Pancreas (tissue), 10 donors: Measurements from ENCODE around the gene NDUFS1. TPM values are rescaled to one million over a fixed set of nuclear protein-coding genes. Genes with fewer than 3 reads are reported as not detected.

Experiments
- ATAC-seq, 4 donors: fragments of 200-7000 bp; cut with Tn5 transposase; one replicate each; pipeline versions ENCODE4 v1.8.0 to v1.9.1; 2020; ENCODE audit warnings: mild to moderate bottlenecking in 4 of 4, moderate library complexity in 4 of 4
- DNase-seq, 6 donors: peaks; one replicate each; pipeline ENCODE4 v3.0.0-alpha.2; 2020
- FAIRE-seq: peaks from 2 replicates; lab custom pipeline; 2012; peaks lifted over from hg19 to GRCh38; lab: Jason Lieb, UNC
- H3K27ac ChIP-seq, 4 donors: fragments of 200-600 bp; sonication (generic); 1 replicate in 3 of 4; 2 replicates in 1 of 4; pipeline versions ENCODE4 v1.5.0 to v1.8.0; 2020
- H3K27me3 ChIP-seq, 4 donors: fragments of 200-600 bp; one replicate each; pipeline ENCODE4 v1.8.0; 2021
- H3K36me3 ChIP-seq, 3 donors: fragments of 200-600 bp; sonication (generic) in 1 of 3; one replicate each; pipeline versions ENCODE4 v1.5.0 to v1.8.0; 2020 to 2021
- H3K4me1 ChIP-seq, 3 donors: fragments of 200-600 bp; one replicate each; pipeline ENCODE4 v1.8.0; 2021
- H3K4me3 ChIP-seq, 4 donors: fragments of 200-600 bp; sonication (generic) in 2 of 4; one replicate each; pipeline versions ENCODE4 v1.5.0 to v1.8.0; 2020 to 2021
- H3K9me3 ChIP-seq, 4 donors: fragments of 200-600 bp; one replicate each; pipeline ENCODE4 v1.8.0; 2021
- WGBS, 2 donors: extraction: QIAGEN DNeasy Blood & Tissue Kit; methylation state at CpG; one replicate each; pipeline ENCODE4 v1.1.7; 2013; 5-methylcytosine and 5-hydroxymethylcytosine counted together
- intact Hi-C, 3 donors: fragments of 100-400 bp; cut with DNase I; formaldehyde crosslinking; loops; one replicate each; pipeline versions ENCODE4 v1.11.1 to v1.14.2; 2022
- polyA plus RNA-seq, 2 donors: library from polyadenylated mRNA; stranded (reverse); fragments of 200-250 nt; gene quantifications; one replicate each; pipeline ENCODE4 v1.2.3, GENCODE V29; 2013
- total RNA-seq, 6 donors: library from RNA; stranded (reverse); fragmentation: NEBNext Ultra II Directional in 4 of 6; extraction: Animal tissue kit (Norgen Biotek cat#: 25700) in 4 of 6; gene quantifications; one replicate each; pipeline versions ENCODE4 v1.2.1 to v1.2.4, GENCODE V29; 2021 to 2023
- TF ChIP-seq, protein P1 (sequence below), 4 donors: fragments of 200-600 bp; sonication (generic) in 3 of 4; IDR thresholded peaks; one replicate each; pipeline versions ENCODE4 v1.5.0 to v1.8.0; 2021; ENCODE audit warnings: antibody characterized with exemption in 4 of 4
- donor health status: healthy with polysubstance abuse.
- donor health status: DM: no; HTN: no; CAD: no; lungs with moderate emphysema.
- donor health status: DM: no; HTN: no; CAD: no.
- donor health status: control.
- donor health status: control.
- donor health status: Bipolar disorder and iron deficiency.
- donor health status: DM: yes; HTN: yes; CAD: no.
- donor health status: DM: no; HTN: no; CAD: no.
- donor health status: DM: no; HTN: no; CAD: no.
- donor health status: DM: yes; HTN: yes; CAD: no.

NDUFS1 gene
- total and polyA plus RNA-seq, 8 donors = 7.3 to 42.1 (median 30.1) TPM

DNA sequence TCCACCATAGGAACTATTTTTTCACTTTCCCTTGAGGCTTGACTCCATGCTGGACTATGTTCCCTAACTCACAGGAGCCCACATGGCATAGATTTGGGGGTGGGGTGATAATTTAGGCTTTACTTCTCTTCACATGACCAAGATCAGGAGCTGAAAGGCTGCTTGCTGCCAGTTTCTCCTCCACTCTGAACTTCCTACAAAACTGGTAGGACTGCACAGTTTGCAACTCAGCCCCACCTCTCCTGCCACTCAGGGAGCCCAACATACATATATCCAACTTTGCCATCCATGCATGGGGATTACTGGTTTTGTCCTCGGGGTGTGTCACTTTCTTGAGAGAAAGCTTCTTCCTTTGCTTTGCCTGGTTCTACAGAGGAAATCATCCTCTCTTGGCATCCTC lies 87.4 kb downstream of the NDUFS1 start:
- intact Hi-C loops = no loop called here
- 88 to 100% methylated on average over 1 of the region's 1 CpG for WGBS, 2 donors
- Histone ChIP-seq H3K4me1 (no peaks in the 10 kb centered on the region), H3K9me3 (no peaks in the 10 kb centered on the region), H3K27ac (no peak overlapping the region), H3K27me3 (no peaks in the 10 kb centered on the region), H3K4me3 (no peak overlapping the region), H3K36me3 (no peaks in the 10 kb centered on the region)
- no peak for ATAC-seq
- TF ChIP-seq, protein P1, sequence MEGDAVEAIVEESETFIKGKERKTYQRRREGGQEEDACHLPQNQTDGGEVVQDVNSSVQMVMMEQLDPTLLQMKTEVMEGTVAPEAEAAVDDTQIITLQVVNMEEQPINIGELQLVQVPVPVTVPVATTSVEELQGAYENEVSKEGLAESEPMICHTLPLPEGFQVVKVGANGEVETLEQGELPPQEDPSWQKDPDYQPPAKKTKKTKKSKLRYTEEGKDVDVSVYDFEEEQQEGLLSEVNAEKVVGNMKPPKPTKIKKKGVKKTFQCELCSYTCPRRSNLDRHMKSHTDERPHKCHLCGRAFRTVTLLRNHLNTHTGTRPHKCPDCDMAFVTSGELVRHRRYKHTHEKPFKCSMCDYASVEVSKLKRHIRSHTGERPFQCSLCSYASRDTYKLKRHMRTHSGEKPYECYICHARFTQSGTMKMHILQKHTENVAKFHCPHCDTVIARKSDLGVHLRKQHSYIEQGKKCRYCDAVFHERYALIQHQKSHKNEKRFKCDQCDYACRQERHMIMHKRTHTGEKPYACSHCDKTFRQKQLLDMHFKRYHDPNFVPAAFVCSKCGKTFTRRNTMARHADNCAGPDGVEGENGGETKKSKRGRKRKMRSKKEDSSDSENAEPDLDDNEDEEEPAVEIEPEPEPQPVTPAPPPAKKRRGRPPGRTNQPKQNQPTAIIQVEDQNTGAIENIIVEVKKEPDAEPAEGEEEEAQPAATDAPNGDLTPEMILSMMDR (IDR thresholded peaks at IDR 0.05) = no peak
- DNase-seq = no peak
- FAIRE-seq = no peak

GRCh38 chr2:206069417-206069816 lies 89.8 kb downstream of the NDUFS1 start:
- WGBS, 2 donors = 78% methylated on average over 2 of the region's 2 CpGs
- H3K9me3 ChIP-seq = no peaks in the 10 kb centered on the region
- intact Hi-C loops = no loop called here
- TF ChIP-seq, protein P1 (IDR thresholded peaks at IDR 0.05) = no peak
- ATAC-seq = no peak
- no peak overlapping the region for H3K4me3 ChIP-seq
- no peaks in the 10 kb centered on the region for H3K27me3 ChIP-seq
- H3K36me3 ChIP-seq = no peaks in the 10 kb centered on the region
- DNase-seq = no peak
- FAIRE-seq = no peak
- no peak overlapping the region for H3K27ac ChIP-seq
- H3K4me1 ChIP-seq = no peaks in the 10 kb centered on the region

DNA sequence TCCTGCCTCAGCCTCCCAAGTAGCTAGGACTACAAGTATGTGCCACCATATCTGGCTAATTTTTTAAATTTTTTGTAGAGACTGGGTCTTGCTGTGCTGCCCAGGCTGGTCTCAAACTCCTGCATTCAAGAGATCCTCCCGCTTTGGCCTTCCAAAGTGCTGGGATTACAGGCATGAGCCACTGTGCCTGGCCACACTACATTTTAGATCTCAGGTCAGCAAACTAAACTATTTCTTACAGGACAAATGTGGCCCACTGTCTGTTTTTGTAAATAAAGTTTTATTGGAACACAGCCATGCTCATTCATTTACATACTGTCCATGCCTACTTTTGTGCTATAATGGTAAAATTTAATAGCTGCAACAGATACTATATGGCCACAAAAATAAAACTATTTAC lies 91.0 kb downstream of the NDUFS1 start:
- TF ChIP-seq, protein P1 (IDR thresholded peaks at IDR 0.05) = no peak
- Histone ChIP-seq H3K27me3 (no peaks in the 10 kb centered on the region), H3K9me3 (no peaks in the 10 kb centered on the region), H3K4me1 (no peaks in the 10 kb centered on the region), H3K4me3 (no peak overlapping the region), H3K27ac (no peak overlapping the region), H3K36me3 (no peaks in the 10 kb centered on the region)
- ATAC-seq (no peak), FAIRE-seq (no peak), DNase-seq (no peak)
- intact Hi-C loops = no loop called here
- 98 to 100% methylated on average over 1 of the region's 1 CpG for WGBS, 2 donors

Other genes with a start within 250 kb of the NDUFS1 start
- 10 to 100 TPM in 3 of 6 donors, 1 to 10 TPM in 3; 9.4 to 15.0 (median 10.0) TPM for gene INO80D, start 73.3 kb downstream of the NDUFS1 start, total RNA-seq
- 1 to 10 TPM; 2.7 to 3.8 TPM for gene INO80D, start 73.3 kb downstream of the NDUFS1 start, polyA plus RNA-seq
- gene EEF1B2, start 451 bp upstream of the NDUFS1 start, total RNA-seq = 100 to 1,000 TPM; 390 to 817 (median 562) TPM
- 100 to 1,000 TPM; 429 to 531 TPM for gene EEF1B2, start 451 bp upstream of the NDUFS1 start, polyA plus RNA-seq
- gene ZDBF2, start 115.2 kb upstream of the NDUFS1 start, total RNA-seq = 10 to 100 TPM in 5 of 6 donors, 1 to 10 TPM in 1; 9.0 to 14.3 (median 12.6) TPM
- 1 to 10 TPM; 1.6 to 3.5 TPM for gene ZDBF2, start 115.2 kb upstream of the NDUFS1 start, polyA plus RNA-seq